IPS-NIHi7 (cell line): Measurements from ENCODE around the gene IL6ST.
A peak's percentile ranks its signal among the peaks of the same experiment; 100 is the strongest.
"Not testable (repeated sequence)": the region's sequence is repeated elsewhere in the genome, so short reads cannot be mapped to it uniquely, and the experiment has no call there.

ENCODE experiments used
- DNase-seq: peaks from one replicate; pipeline ENCODE4 v3.0.0; 2012; ENCODE audit warnings: mixed read lengths; ENCODE audit errors: extremely low spot score

The IL6ST gene

DNA sequence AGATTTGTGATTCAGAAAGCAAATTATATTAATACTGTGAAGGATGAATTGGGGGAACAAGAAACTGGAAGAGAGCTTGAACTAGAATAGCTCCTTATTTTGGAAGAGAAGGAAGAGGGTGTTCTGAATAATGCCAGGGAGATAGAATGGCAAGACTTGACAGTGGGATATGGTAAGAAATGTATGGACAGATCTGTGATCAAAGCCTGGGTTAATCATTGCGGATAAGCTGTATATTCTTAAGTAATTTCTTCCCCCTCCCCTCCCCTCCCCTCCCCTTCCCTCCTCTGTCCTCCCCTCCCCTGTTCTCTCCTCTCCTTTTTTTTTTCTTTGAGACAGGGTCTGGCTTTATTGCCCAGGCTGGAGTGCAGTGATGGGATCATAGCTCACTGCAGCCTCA is 10.1 kb upstream of the IL6ST start:
- no peak for DNase-seq

DNA sequence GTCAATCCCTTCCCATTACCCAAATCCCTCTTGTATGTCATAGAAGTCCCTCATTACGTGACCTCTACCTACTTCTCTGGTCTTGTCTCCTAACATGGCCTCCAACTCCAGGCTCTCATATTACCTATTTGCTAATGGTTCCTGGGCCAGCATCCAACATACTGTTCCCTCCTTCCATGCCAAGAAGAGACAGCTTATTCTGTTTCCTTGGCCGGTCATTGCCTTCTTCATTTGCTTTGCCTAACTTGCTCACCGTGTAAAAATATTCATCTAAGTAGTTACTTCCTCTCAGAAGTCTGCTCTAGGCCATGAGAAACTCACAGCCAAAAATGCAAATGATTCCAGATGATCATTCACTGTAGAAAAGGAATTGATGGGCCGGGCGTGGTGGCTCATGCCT is 8.9 kb upstream of the IL6ST start:
- no peak for DNase-seq

DNA sequence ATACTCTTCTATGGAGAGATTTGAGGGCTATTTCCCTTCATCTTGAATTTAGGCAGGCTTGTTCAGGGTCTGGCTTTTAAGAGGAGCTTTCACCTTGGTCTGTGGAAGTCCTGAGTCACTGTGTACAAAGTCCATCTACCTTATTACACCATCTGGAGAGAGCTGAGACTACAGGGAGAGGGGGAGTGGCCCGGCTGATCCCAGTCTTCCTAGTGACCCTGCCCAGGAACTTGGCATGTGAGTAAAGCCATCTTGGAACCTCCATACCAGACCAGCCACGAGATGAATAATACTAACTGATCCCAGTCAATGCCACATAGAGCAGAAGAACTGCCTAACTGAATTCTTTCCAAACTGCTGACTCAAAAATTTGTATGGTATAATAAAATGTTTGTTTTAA is 8.4 kb upstream of the IL6ST start:
- no peak for DNase-seq

DNA sequence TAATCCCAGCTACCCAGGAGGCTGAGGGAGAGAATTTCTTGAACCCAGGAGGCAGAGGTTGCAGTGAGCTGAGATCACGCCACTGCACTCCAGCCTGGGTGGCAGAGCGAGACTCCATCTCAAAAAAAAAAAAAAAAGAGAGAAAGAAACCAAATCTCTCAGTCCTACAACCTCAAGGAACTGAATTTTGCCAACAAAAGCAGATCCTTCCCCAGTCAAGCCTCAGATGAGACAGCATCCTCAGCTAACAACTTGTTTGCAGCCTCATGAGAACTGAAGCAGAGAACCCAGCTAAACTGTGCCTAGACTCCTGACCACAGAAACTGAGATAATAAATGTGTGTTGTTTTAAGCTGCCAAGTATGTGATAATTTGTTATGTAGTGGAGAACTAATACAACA is 7.5 kb upstream of the IL6ST start:
- no peak for DNase-seq

DNA sequence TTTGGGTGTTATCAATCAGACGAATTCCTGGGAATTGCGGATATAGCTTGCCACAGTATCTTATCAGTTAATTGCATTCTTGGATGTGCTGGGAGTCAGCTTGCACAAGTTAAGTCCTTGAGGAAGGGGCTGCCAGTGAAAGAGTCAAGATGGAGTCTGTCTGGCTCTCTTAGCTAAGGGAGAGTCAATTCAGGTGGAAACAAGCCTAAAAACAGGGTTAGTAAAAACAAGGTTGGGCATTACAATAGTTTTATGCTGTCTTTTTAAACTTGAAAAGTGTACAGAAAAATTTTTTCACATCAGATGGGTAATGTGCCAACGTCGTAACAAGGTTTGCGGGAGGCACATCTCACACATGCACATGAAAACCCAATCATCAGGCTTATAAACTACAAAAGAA is 5.5 kb upstream of the IL6ST start:
- DNase-seq = not testable (repeated sequence)

DNA sequence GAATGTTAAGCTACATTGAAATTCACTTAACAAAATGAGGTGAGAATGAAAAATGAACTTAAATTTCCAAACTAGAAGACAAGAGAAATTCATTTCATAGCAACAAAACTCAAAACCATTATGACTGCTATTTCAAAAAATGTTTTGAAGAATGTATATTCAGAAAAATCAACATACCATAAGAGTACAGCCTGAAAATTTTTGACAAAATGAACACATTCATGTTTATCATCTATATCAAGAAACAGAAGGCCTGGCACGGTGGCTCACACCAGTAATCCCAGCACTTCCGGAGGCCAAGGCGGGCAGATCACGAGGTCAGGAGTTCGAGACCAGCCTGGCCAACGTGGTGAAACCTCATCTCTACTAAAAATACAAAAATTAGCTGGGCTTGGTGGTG is 4.2 kb upstream of the IL6ST start:
- DNase-seq = no peak

DNA sequence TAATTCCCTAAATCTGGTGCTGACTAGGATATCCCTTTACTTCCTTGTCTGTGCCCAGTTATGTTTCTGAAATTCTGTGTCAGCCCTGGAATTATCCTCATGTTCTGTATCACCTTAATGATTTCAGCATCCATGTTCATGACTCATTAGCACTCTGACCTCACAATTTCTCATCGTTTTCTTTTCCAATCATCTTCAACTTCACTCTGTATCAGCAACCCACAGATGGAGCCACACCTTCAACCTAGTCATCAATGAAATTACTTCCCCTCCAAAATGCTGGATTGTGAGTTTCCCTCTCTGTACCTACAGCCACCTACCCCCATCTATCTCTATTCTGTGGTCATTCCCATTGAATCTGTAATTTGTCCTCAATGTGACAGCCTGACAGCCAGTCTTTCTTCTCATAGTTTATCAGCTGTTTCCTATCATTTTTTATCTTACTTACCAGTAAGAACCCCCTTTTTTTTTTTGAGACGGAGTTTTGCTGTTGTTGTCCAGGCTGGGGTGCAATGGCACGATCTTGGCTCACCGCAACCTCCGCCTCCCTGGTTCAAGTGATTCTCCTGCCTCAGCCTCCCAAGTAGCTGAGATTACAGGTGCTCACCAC is 3.1 kb upstream of the IL6ST start:
- no peak for DNase-seq

DNA sequence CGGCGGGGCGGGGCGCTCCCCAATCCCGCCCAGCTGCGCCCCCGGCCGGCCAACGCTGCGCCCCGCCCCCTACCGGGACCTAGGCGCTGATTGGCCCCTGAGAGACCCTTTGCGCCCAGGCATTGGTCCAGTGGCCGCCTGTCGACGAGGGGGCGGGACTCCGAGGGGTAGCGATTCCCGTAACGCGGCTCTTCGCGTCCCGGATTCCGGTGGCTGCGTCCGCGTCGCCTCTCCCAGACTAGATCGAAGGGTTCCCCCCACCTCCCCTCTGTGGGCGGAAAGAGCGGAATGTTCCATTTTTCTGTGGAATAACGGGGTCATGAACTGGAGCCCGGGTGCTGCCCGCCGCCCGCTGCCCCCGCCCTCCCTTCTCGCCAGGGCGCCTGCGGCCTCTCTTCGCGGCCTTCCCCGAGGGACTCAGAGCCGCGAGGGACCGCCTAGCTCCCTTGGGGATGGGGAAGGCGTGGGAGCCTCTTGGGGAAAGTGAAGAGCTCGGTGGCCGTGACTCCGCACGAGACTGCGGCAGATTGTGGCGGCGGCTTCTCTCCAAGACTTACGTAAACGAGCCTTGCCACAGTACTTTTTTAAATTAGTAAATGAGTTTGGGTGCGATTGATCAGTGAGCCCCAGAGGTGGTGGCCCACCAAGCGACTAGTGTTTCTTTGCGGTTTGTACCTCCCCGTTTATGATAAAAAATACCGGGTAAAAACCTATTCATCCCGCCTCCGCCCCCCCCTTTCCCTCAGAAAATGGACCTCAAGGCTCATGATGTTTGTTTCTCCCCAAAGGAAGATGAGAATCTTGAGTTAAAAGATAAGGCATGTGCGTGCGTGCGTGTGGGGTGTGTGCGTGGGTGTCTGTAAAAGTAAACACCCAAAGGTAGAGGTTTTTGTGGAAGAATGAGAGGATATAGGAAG is 493 bp upstream of the IL6ST start:
- DNase-seq = peak; percentile 99

DNA sequence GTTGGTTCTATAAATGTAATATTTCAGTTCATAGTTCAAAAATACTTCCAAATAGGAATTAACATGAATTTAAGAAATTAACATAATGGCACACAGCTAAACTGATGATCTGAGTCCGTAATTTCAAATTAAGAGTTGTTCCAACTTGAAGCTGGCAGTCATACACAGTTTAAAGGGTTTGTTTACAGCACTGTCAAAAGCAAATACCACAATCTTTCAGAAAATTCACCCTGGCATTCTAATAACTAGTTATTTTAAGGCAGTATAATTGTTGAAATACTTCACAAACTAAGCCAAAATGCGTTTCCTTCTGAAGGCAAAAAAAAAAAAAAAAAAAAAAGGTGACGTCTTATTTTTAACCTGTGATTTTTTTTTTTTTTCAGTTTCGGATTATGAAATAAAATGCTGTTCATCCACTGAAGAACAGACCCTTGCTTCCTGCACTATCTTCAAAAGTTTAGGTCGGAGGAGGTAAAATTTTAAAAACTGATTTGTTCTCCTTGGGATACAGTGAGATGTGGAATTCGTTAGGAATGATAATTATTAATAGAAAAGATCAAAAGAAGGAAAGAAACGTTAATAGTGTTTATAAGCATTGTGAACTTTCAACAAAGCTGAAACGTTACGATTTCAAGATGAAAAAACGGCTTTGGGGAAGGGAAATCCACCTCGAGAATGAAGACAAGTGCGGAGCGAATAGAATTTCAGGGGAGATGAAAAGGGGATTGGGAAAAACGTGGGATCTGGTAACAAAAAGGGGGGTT is 850 bp downstream of the IL6ST start:
- DNase-seq = no peak

DNA sequence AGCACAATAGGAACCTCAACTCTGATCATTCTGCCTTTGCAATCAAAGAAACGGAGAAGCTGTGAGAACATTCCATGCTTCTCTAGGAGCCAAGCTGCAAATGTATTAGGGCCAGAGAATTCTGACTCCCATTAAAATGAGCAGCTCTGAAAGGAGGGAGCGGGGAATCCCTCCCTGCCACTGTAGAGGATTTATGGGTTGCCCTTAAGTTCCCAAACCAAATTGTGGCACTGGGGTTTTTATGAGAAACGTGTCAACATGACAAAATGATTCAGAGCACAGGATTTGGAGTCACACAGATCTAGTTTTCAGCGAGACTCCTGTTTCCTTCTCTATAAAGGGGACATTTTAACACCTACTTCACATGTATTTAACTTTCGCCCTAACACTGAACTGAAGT is 1.8 kb downstream of the IL6ST start:
- DNase-seq = no peak

DNA sequence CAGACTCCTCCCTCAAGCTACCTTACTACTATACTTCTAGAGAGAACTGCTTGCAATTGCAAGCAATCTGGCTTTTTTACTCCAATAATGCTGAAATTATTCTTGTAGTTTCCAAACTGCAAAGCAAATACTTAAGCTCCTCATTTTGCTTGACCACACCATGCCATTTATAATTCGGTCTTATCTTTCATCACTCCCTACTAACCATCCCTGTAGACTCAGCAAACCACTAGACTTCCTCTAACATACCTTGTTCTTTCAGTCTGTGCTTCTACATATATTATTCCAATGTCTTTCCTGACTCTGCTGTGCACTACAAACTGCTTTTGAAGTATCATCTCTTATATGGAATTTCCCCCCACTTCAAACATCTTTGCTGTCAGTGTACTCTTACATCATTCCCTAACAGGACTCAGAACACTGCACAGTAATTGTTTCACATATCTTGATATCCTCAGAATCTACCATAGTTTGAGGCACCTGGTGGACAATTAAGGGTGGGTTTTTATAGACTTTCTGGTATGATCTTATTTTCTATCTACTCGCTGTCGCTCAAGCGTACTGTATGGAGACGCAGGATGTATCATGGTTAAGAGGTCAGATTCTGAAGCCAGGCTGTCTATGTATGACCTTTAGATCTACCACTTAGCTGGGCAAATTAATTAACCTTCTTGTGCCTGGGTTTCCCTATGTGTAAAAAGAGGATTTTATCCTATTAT is 2.8 kb downstream of the IL6ST start:
- no peak for DNase-seq

DNA sequence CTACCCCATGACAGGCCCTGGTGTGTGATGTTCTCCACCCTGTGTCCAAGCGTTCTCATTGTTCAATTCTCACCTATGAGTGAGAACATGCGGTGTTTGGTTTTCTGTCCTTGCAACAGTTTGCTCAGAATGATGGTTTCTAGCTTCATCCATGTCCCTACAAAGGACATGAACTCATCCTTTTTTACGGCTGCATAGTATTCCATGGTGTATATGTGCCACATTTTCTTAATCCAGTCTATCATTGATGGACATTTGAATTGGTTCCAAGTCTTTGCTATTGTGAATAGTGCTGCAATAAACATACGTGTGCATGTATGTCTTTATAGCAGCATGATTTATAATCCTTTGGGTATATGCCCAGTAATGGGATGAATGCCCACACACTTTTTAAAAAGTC is 3.9 kb downstream of the IL6ST start:
- DNase-seq = not testable (repeated sequence)

DNA sequence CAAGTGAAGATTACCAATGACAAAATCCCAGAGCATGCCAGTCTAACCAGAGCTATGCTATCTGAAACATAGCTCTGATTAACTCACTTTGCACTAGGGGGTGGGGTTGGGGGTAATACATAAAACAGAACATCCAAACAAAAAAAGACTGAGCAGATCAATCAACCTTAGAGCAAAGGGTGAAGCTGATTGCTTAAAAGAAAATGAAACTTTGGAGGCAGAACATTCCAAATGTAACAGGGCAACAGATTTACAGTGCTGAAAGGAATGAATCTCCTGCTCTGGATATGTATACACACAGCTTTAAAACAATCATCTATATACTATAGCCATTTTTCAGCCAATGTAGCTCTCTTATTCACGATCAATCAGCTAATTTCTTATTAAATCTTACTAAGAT is 4.9 kb downstream of the IL6ST start:
- no peak for DNase-seq

DNA sequence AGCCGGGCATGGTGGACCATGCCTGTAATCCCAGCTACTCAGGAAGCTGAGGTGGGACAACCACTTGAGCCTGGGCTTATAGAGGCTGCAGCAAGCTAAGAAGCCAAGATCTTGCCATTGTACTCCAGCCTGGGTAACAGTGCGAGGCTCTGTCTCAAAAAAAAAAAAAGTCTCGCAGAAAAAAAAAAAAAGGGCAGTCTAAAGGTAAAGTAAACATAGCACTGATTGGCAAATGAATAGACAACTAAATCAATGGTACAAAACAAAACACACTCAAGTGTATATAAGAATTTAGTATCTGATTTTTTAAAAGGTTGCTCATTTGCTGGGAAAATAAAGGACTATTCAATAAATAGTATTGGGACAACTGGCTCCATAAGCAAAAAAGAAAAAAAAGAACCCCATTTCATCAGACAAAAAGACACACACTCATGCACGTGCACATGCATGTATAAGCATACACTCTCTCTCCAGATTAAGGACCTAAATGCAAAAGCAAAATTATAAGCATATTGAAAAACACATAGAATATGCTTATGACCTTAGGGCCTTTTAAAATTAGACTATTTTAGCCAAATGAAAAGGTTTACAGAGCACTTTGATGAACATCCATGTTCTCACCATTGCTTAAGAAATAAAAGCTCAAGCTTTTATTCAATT is 5.7 kb downstream of the IL6ST start:
- DNase-seq = no peak

DNA sequence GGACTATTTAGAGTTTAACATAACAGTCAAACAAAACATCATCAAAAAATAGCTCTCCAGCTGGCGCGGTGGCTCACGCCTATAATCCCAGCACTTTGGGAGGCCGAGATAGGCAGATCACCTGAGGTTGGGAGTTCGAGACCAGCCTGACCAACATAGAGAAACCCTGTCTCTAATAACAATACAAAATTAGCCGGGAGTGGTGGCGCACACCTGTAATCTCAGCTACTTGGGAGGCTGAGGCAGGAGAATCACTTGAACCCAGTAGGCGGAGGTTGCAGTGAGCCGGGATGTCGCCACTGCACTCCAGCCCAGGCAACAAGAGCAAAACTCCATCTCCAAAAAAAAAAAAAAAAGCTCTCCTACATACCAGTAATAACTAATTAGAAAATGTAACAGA is 6.3 kb downstream of the IL6ST start:
- not testable (repeated sequence) for DNase-seq

DNA sequence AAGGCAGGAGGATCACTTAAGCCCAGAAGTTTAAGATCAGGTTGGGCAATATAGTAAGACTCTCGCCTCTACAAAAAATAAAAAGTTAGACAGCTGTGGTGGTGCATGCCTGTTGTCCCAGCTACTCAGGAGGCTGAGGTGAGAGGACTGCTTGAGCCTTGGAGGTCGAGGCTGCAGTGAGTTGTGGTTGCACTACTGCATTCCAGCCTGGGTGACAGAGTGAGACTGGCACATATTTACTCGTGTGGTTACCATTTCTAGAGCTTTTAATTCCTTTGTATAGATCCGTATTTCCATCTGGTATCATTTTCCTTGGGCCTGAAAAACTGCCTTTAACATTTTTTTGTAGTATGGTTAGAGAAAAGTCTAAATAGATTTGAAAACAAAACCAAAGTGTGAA is 7.8 kb downstream of the IL6ST start:
- no peak for DNase-seq

DNA sequence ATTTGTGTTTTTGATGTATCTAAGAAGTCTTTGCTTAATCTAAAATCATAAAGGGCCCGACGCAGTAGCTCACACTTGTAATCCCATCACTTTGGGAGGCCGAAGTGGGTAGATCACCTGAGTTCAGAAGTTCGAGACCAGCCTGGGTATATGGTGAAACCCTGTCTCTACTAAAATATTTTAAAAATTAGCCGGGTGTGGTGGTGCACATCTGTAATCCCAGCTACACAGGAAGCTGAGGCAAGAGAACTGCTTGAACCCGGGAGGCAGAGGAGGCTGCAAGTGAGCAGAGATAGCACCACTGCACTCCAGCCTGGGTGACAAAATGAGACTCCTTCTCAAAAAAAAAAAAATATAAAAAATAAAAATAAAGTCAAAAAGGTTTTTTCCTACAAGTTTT is 9.6 kb downstream of the IL6ST start:
- DNase-seq = no peak

DNA sequence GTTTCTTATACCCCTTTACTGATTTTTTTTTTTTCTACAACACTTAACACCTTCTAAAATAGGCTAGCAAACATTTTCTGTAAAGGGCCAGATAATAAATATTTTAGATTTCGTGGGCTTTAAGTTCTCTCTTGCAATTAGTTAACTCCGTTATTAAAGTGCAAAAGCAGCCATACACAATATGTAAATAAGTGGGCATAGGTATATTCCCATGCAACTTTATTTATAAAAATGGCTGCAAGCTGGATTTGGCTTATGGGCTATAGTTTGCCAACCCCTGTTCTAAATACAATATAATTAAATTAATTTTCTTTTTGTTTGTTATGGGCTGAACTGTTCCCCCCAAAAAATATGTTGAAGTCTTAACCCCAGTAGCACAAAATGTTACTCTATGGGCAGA is 10.8 kb downstream of the IL6ST start:
- DNase-seq = no peak

DNA sequence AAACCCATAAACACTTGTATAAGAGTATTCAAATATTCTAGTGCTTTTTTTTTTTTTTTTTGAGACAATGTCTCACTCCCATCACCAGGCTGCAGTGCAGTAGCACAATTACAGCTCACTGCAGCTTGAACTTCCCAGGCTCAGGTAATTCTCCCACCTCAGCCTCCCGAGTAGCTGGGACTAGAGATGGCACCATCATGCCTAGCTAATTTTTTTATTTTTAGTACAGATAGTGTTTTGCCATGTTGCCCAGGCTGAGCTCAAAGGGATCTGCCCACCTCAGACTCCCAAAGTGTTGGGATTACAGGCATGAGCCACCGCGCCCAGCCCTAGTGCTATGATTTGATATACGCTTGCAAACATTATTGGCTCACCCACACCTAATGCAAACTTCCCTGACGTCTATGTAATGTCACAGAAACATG is 11.8 kb downstream of the IL6ST start:
- DNase-seq = no peak

DNA sequence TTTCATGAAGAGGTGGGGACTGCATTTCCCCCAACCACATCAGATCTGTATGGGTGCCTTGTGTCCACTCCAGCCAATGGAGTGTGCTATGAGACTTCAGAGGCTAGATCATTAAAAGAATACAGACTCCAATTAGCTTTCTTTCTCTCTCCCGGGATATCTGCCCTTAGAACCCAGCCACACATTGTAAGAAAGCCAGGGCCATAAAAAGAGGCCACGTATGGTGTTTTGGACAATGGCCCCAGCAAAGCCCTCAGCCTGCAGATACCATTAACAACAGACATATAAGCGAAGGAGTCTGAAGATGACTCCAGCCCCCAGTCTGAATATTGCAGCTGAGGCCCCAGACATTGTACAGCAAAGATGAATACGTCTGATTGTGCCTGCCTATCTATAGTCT is 21.5 kb downstream of the IL6ST start:
- no peak for DNase-seq

DNA sequence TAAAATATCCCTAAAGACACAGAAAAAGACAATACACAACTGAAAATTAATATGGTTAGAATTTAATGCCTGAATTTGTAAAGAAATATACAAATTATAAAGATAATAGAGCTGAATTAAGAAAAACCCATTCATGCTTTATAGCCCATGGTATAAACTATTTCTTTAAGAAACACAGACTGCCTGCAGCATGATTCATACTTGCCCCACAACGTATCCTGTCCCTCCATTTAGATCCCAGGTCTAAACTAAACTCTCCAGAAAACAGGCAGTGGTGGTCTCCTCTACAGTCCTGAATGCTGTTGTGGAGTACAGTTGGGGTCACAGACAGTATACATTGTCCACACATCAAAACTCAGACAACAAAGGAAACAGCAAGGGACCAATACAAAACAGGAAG is 24.8 kb downstream of the IL6ST start:
- no peak for DNase-seq

DNA sequence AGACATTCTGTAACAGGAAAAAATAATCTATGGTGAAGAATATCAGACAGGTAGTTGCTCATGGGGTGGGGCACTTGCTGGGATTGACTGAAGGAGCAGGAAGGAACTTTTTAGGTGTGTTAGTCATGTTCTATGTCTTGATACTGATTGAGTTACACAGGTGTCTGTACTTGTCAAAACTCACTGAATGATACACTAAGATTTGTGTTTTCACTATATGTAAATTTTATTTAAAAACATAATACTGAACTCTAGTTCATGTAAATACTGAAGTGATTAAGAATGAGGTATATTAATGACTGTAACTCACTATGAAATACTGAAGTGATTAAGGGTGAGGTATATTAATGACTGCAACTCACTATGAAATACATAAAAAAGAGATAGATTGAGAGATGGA is 28.5 kb downstream of the IL6ST start:
- no peak for DNase-seq
